OCI-LY7 (cell line): ENCODE measurements around the gene MED27. TPM values are rescaled to one million over a fixed set of nuclear protein-coding genes. Genes with fewer than 3 reads are reported as not detected.

Source experiments
- BruUV-seq: library from RNA; stranded (reverse); fragments of 400-500 nt; replicated peaks from 2 replicates; lab custom pipeline; 2021; lab: Mats Ljungman, UMichigan
- CTCF ChIA-PET: fragments of 300-600 bp; sonication (Branson Sonifier 250); formaldehyde crosslinking; loops from one replicate; lab custom pipeline; 2022; ENCODE audit warnings: antibody characterized with exemption; ENCODE audit not compliant: unreplicated experiment; lab: Charles Lee
- POLR2A ChIA-PET: fragments of 300-600 bp; sonication (Branson Sonifier 250); formaldehyde crosslinking; loops from one replicate; lab custom pipeline; 2022; ENCODE audit warnings: antibody characterized with exemption; lab: Charles Lee
- DNase-seq: peaks from one replicate; pipeline ENCODE4 v3.0.0-alpha.2; 2015; ENCODE audit warnings: low spot score
- H2AFZ ChIP-seq: fragments of 200-600 bp; sonication (generic), shearing (Covaris generic); 2 replicates; pipeline ENCODE4 v1.6.1; 2014; ENCODE audit warnings: mild to moderate bottlenecking, antibody characterized with exemption, low read length, moderate library complexity
- H3K27ac ChIP-seq: fragments of 200-600 bp; sonication (generic); 2 replicates; pipeline ENCODE4 v1.5.1; 2014; ENCODE audit warnings: mixed run types, low read depth, mild to moderate bottlenecking, moderate library complexity, low read length, inconsistent platforms; ENCODE audit not compliant: poor library complexity, severe bottlenecking
- H3K36me3 ChIP-seq: fragments of 200-600 bp; sonication (generic); 2 replicates; pipeline ENCODE4 v1.6.1; 2014; ENCODE audit warnings: mild to moderate bottlenecking, antibody characterized with exemption, low read length, moderate library complexity, mixed read lengths; ENCODE audit not compliant: insufficient read depth
- H3K4me1 ChIP-seq: fragments of 200-600 bp; sonication (generic); 2 replicates; pipeline ENCODE4 v1.5.1; 2014; ENCODE audit warnings: mild to moderate bottlenecking, low read length; ENCODE audit not compliant: insufficient read depth, poor library complexity, severe bottlenecking
- H3K4me2 ChIP-seq: fragments of 200-600 bp; sonication (generic); 2 replicates; pipeline ENCODE4 v1.6.1; 2014; ENCODE audit warnings: mild to moderate bottlenecking, low read length
- H3K4me3 ChIP-seq: fragments of 200-600 bp; sonication (generic); 2 replicates; pipeline ENCODE4 v1.5.1; 2014; ENCODE audit warnings: mild to moderate bottlenecking, low read depth, low read length; ENCODE audit not compliant: poor library complexity, severe bottlenecking
- H3K79me2 ChIP-seq: fragments of 200-600 bp; sonication (generic); 2 replicates; pipeline ENCODE4 v1.6.1; 2016; ENCODE audit warnings: low read depth, mild to moderate bottlenecking, low read length, moderate library complexity, mixed read lengths; ENCODE audit not compliant: insufficient read depth
- H3K9me2 ChIP-seq: fragments of 200-600 bp; sonication (generic); 2 replicates; pipeline ENCODE4 v1.6.1; 2016; ENCODE audit warnings: mild to moderate bottlenecking, low read length, mixed read lengths; ENCODE audit not compliant: insufficient read depth
- H3K9me3 ChIP-seq: fragments of 200-600 bp; sonication (generic); 2 replicates; pipeline ENCODE4 v1.6.1; 2014; ENCODE audit warnings: mild to moderate bottlenecking, mixed run types, low read length, mixed read lengths
- H4K20me1 ChIP-seq: fragments of 200-600 bp; sonication (generic); 2 replicates; pipeline ENCODE4 v1.6.1; 2014; ENCODE audit warnings: mild to moderate bottlenecking, antibody characterized with exemption, low read length, moderate library complexity, mixed read lengths; ENCODE audit not compliant: insufficient read depth
- CTCF ChIP-seq: fragments of 200-600 bp; sonication (generic); conservative IDR thresholded peaks from 2 replicates; pipeline ENCODE4 v1.5.1; 2014; ENCODE audit warnings: mild to moderate bottlenecking, antibody characterized with exemption, low read length, moderate library complexity, mixed read lengths
- EZH2phosphoT487 ChIP-seq: fragments of 200-600 bp; sonication (generic); IDR thresholded peaks from 2 replicates; pipeline ENCODE4 v1.6.1; 2018; ENCODE audit warnings: low read depth, borderline replicate concordance, mild to moderate bottlenecking, mixed run types, antibody characterized with exemption, low read length, moderate library complexity, mixed read lengths
- intact Hi-C: fragments of 100-400 bp; cut with micrococcal nuclease; formaldehyde crosslinking; loops from one replicate; pipeline ENCODE4 v1.10.0; 2022; ENCODE audit not compliant: unreplicated experiment
- total RNA-seq, 2 experiments: library from RNA; depleted of rRNA in 1 of 2; stranded (reverse); fragments of >200 nt in 1 of 2; shearing (Covaris generic) in 1 of 2; gene quantifications; 2 replicates each; pipeline ENCODE4 v1.2.3, GENCODE V29; 2014 to 2022

MED27 gene
- total RNA-seq, 2 experiments from 2014 or later, result 23.1 to 32.6 TPM

GRCh38 chr9:131812116-131812790 lies 267.4 kb downstream of the MED27 start:
- Histone ChIP-seq H3K4me1 (no peaks in the 10 kb centered on the region), H3K9me2 (no peaks in the 10 kb centered on the region), H3K4me3 (no peak overlapping the region), H3K4me2 (no peak overlapping the region), H3K79me2 (no peaks in the 10 kb centered on the region), H3K9me3 (no peaks in the 10 kb centered on the region), H2AFZ (no peak overlapping the region), H3K27ac (no peak overlapping the region), H3K36me3 (no peaks in the 10 kb centered on the region), H4K20me1 (no peaks in the 10 kb centered on the region)
- ChIA-PET CTCF (no interaction called here), POLR2A (no interaction called here)
- TF ChIP-seq EZH2phosphoT487, result no peak
- no peak for TF ChIP-seq CTCF
- DNase-seq, result no peak
- BruUV-seq, result no TSS peak
- intact Hi-C loops, result no loop called here

DNA sequence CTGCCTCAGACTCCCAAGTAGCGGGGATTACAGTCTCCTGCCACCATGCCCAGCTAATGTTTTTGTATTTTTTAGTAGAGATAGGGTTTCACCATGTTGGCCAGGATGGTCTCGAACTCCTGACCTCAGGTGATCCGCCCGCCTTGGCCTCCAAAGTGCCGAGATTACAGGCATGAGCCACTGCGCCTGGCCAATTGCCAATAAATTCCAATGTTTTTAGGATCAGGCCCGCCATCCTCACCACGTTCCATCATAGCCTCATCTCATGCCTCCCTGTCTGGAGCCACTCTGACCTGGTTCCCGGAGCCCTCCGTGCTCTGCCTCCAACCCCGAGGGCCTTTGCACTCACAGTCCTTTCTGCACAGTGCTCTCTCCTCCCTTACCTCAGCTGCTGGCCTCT lies 268.3 kb downstream of the MED27 start:
- intact Hi-C loops, result no loop called here
- Histone ChIP-seq H2AFZ (no peak overlapping the region), H3K79me2 (no peaks in the 10 kb centered on the region), H3K9me2 (no peaks in the 10 kb centered on the region), H3K9me3 (no peaks in the 10 kb centered on the region), H4K20me1 (no peaks in the 10 kb centered on the region), H3K4me3 (no peak overlapping the region), H3K27ac (no peak overlapping the region), H3K4me2 (no peak overlapping the region), H3K4me1 (no peaks in the 10 kb centered on the region), H3K36me3 (no peaks in the 10 kb centered on the region)
- ChIA-PET CTCF (no interaction called here), POLR2A (no interaction called here)
- no peak for TF ChIP-seq CTCF
- no peak for TF ChIP-seq EZH2phosphoT487
- BruUV-seq, result no TSS peak
- DNase-seq, result no peak

GRCh38 chr9:131810351-131811170 lies 269.1 kb downstream of the MED27 start:
- no peaks in the 10 kb centered on the region for H3K9me3 ChIP-seq
- intact Hi-C loops, result no loop called here
- ChIA-PET POLR2A (interaction anchor here (0.6 kb wide), 1 partner anchor 317 kb away, joined by 4 read pairs; no protein-coding TSS in a partner anchor), CTCF (no interaction called here)
- TF ChIP-seq EZH2phosphoT487 (no peak), CTCF (peak; percentile 53)
- no TSS peak for BruUV-seq
- H3K79me2 ChIP-seq, result no peaks in the 10 kb centered on the region
- no peak overlapping the region for H2AFZ ChIP-seq
- no peak overlapping the region for H3K4me2 ChIP-seq
- DNase-seq, result peak; percentile 16
- no peaks in the 10 kb centered on the region for H3K9me2 ChIP-seq
- H3K36me3 ChIP-seq, result no peaks in the 10 kb centered on the region
- no peak overlapping the region for H3K4me3 ChIP-seq
- H4K20me1 ChIP-seq, result no peaks in the 10 kb centered on the region
- no peaks in the 10 kb centered on the region for H3K4me1 ChIP-seq
- no peak overlapping the region for H3K27ac ChIP-seq
